NOMO-1 treated with DMSO at 0.1 percent for 48 hours (cell line): ENCODE data around the gene CLN6.
"Not testable (repeated sequence)": the region's sequence is repeated elsewhere in the genome, so short reads cannot be mapped to it uniquely, and the experiment has no call there.

Experiments
- DNase-seq: peaks from one replicate; lab custom pipeline; 2025; ENCODE audit not compliant: unreplicated experiment; lab: John Stamatoyannopoulos, UW

CLN6 gene

GRCh38 chr15:68192117-68192516 lies 37.4 kb downstream of the CLN6 start:
- DNase-seq: no peak

- no peak for DNase-seq
Observed at GRCh38 chr15:68191555-68191954, 38.0 kb downstream of the CLN6 start.

DNA sequence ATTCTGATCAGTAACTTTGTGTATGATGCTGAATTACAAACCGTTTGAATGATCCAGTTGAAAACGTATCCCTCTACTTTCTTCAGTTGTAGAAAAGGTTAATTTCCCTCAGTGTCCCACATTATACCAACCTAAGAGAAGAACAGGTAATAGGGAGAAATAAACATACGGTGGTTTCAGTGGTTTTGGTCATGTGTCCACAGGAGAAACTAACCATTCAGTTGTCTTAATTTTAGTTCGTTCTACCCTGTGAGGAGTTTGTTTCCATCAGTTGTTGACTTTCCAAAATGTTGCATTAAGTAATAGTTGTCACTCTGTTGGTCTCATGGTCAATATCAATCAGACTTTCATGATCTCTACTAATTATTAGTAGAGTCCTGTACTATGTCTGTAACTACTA lies 39.5 kb downstream of the CLN6 start:
- no peak for DNase-seq

- no peak for DNase-seq
Observed at GRCh38 chr15:68188647-68189046, 40.9 kb downstream of the CLN6 start.

DNA sequence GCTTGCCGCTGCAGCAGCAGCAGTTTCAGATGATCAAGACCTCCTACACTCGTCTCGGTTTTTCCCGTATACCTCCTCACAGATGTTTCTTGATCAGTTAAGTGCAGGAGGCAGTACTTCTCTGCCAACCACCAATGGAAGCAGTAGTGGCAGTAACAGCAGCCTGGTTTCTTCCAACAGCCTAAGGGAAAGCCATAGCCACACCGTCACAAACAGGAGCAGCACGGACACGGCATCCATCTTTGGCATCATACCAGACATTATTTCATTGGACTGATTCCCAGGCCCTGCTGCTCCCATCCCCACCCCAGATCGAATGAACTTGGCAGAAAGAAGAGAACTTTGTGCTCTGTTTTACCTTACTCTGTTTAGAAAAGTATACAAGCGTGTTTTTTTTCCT lies 42.0 kb downstream of the CLN6 start:
- DNase-seq: no peak

- no peak for DNase-seq
Observed at GRCh38 chr15:68186671-68187397, 42.7 kb downstream of the CLN6 start.

GRCh38 chr15:68184616-68185480 lies 44.7 kb downstream of the CLN6 start:
- DNase-seq: no peak

DNA sequence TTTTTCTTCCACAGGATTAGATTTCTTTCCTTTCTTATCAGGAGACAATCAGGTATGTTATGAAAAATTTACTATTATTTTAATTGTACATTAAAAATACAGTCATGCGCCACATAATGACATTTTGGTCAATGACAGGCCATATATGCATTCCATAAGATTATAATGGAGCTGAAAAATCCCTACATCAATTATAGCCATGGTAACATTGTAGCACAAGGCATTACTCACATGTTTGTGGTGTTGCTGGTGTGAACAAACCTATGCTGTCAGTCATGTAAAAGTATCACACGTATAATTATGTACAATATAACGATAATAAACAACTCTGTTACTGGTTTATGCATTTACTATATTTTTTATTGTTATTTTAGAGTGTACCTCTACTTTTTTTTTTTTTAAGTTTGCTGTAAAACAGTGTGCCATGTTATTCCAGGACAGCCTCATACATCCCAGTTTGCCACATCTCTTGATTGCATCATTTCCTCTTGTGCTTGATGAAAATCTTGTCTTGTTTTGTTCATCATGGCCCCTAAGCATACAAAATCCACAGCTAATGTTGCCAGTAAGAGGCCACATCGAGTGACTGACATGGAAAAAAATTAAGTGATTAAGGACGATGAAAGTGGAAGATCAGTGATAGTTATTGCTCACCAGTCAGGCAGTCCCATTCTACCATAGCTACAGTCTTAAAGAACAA lies 45.8 kb downstream of the CLN6 start:
- DNase-seq: no peak

DNA sequence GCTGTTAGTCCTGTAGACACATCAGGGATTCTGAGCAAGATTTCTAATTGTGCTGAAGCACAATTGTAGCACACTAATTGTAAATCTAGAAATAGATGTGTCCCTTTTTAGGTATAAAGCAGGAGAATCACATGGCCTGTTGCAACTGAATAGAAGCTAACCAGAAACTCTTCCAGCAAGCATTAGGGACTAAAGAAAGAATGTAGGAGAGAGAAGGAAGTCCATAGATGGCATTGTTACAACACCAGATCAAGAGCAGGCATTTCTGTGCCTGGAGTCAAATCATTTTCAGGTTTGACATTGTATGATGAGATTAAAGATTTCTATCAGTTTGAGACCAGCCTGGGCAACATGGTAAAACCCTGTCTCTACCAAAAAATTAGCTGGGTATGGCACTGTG lies 51.8 kb downstream of the CLN6 start:
- DNase-seq: no peak

DNA sequence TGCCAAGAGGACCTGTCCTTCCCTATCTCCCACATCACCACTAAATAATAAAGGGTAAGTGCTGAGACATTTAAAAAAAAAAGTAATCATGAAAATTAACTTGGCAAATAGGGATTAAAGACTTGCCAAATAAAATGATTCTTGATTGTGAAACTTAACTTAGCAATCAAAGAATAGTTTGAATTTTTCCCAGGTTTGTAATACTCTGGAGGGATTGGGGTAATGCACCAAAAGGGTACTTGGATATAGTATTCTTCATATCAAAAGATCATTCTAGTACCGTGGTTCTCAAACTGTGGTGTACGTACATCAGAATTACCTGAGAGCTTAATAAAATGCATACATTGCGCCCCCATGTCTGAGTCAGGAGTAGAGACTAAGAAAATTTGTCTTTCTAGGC lies 52.9 kb downstream of the CLN6 start:
- no peak for DNase-seq

DNA sequence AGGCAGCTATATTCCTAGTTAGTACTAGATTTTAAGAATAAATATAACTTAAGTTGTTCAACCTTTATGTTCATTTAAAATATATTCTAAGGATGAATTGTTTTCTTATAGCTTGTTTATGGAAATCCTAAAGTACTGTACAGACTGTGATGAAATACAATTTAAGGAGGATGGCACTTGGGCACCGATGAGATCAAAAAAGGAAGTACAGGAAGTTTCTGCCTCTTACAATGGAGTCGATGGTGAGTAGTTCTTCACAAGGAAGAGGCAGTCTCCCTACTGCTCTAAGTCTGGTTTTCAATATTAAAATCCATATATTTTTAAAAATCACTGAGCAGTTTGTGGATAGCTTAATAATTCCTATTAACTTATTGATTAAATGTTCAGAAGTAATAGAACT lies 54.0 kb downstream of the CLN6 start:
- peak; percentile 44 for DNase-seq

DNA sequence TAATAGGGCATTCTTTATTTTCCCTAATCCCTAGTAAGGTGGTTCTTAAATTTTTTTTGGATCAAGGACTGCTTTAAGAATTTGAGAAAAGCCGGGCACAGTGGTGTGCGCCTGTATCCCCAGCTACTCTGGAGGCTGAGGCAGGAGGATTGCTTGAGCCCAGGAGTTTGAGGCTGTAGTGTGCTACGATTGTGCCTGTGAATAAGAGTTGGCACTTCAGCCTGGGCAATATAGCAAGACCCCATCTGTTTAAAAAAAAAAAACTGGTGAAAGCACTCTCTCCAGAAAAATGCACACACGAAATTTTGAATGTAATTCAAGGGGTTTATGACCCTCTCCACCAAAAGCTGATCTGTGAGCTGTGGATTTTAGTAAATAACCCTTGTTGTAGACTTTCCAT lies 56.4 kb downstream of the CLN6 start:
- DNase-seq: no peak

DNA sequence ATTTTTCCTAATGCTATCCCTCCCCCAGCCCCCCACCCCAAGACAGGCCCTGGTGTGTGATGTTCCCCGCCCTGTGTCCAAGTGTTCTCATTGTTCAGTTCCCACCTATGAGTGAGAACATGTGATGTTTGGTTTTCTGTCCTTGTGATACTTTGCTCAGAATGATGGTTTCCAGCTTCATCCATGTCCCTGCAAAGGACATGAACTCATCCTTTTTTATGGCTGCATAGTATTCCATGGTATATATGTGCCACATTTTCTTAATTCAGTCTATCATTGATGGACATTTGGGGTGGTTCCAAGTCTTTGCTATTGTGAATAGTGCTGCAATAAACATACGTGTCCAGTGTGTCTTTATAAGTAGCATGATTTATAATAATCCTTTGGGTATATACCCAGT lies 57.5 kb downstream of the CLN6 start:
- DNase-seq: not testable (repeated sequence)

- DNase-seq: no peak
Observed at GRCh38 chr15:68166847-68167246, 62.7 kb downstream of the CLN6 start.

DNA sequence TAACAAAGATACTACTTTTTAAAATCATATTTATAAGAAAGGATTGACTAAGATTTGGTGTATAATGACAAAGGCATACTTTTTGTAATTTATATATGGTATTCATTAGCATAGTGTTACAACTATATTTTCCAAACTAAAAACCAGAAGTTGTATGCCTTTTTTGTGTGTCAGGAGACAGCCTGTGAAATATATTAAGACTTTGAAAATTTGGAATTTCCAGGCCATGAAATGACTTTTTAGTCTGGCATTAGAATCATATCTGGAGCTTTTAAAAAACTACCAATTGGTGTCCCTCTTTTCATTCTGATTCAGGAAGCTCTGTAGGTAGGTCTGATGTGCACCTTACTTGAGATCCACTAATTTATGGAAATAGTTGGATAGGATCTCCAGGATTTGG lies 66.3 kb downstream of the CLN6 start:
- DNase-seq: no peak

DNA sequence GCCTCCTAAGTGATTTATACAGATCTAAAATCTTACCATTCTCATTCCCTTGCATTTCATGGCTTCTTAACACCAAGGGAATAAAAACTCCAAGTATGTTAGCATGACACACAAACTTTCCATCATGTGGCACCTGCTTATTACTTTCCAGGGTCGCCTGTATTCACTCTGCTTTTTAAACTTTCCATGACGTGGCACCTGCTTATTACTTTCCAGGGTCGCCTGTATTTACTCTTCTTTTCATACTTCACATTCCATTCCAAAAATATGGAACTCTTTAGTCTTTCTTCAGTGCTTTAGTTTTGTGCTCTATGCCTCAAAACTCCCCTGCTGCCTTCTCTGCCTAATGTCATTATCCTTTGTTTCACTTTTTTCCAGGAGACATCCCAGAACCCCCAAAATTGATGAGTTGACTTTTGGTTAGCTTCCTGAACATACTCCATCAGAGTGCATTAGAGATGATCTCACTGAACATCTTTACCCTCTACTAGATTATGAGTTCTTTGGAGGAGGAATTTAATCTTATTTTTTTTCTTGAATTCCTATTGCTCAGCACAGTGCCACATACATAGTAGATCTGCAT lies 71.4 kb downstream of the CLN6 start:
- no peak for DNase-seq

DNA sequence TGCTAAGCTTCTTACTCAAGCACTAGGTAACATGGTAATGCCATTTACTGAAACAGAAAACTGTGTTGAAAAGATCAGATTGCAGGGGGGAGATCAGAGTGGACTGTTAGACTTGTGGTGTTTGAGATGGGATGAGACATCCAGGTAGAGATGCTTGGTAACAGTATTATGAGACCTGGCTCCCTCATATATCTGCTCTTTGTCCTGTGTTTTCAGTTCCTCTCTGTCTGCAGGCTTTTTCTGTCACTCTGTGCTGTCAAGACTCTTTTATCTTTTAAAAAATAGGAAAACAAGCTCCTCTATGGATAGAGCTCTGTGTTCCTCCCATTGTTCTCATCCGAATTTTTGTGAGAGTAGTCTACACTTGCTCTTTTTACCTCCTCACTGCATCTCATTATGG lies 72.5 kb downstream of the CLN6 start:
- no peak for DNase-seq
